HG02571 (cell line): ENCODE measurements around the gene MDFIC2.

Source experiments
- ATAC-seq: cut with Tn5 transposase; IDR thresholded peaks from one replicate; pipeline ENCODE4 v1.9.1; 2021; ENCODE audit warnings: mild to moderate bottlenecking, moderate library complexity; ENCODE audit not compliant: unreplicated experiment

Gene MDFIC2

GRCh38 chr3:70185661-70186060, 126.8 kb downstream of the MDFIC2 start:
- ATAC-seq: no peak

GRCh38 chr3:70183781-70184504, 128.5 kb downstream of the MDFIC2 start:
- no peak for ATAC-seq

- ATAC-seq: no peak
These were observed 130.3 kb downstream of the MDFIC2 start for GRCh38 chr3:70182166-70182565.

DNA sequence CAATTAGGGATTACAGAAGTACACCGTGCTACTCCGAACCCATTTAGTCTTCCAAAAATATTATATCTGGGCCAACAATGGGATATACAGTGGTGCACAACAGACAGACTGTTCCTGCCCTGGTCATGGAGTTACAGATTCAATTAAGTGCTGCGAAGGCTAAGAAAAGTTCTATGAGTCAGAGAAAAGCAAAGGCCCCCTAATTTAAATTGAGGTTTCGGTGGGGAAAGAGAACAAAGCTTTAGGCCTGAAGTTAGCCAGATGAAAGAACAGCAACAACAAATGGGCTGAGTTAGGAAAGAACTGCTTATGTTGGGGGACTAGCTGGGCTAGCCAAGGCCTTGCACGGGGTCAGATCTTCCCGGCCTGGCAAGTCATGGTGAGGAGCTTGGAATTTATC, 131.8 kb downstream of the MDFIC2 start:
- ATAC-seq: peak; percentile 57

GRCh38 chr3:70179111-70179510, 133.3 kb downstream of the MDFIC2 start:
- peak; percentile 47 for ATAC-seq

- ATAC-seq: no peak
These were observed 134.4 kb downstream of the MDFIC2 start for GRCh38 chr3:70177881-70178645.

GRCh38 chr3:70176224-70176623, 136.2 kb downstream of the MDFIC2 start:
- no peak for ATAC-seq

GRCh38 chr3:70156808-70157207, 155.6 kb downstream of the MDFIC2 start:
- ATAC-seq: no peak

DNA sequence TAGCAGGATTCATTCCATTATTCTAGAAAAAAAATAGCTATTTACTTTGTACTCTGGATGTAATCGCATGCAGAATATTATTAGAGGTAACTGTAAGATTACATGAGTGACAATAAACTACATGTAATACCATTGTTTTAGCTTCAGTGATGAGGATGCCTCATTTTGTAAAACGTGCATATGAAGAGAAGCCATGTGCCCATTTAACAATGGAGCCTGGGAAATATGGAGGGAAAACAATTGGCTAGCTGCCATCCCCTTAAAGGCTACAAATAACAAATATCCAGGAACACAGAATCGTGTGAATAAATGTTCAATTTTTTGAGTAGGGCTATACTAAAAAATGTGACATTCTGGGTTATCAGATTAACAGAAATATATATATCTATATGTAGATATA, 161.8 kb downstream of the MDFIC2 start:
- no peak for ATAC-seq

- ATAC-seq: no peak
These were observed 162.6 kb downstream of the MDFIC2 start for GRCh38 chr3:70149714-70150400.
